Keratinocyte (primary cell): Measurements from ENCODE around the gene SH3BP1. TPM values are rescaled to one million over a fixed set of nuclear protein-coding genes. Genes with fewer than 3 reads are reported as not detected.
"Not testable (repeated sequence)": the region's sequence is repeated elsewhere in the genome, so short reads cannot be mapped to it uniquely, and the experiment has no call there.

Source experiments
- DNase-seq: peaks from one replicate; pipeline ENCODE4 v3.0.0-alpha.2; 2011; ENCODE audit warnings: low read depth, missing footprints, low spot score
- FAIRE-seq: peaks from 2 replicates; lab custom pipeline; 2011; peaks lifted over from hg19 to GRCh38; lab: Jason Lieb, UNC
- H2AFZ ChIP-seq: 2 replicates; pipeline ENCODE4 v1.6.0; 2012; ENCODE audit warnings: low read length, control low read depth, inconsistent platforms; ENCODE audit not compliant: control insufficient read depth
- H3K27ac ChIP-seq: 2 replicates; pipeline ENCODE4 v1.5.1; 2011; ENCODE audit warnings: low read length; ENCODE audit not compliant: control insufficient read depth, insufficient read depth
- H3K27me3 ChIP-seq: 3 replicates; pipeline ENCODE4 v1.6.0; 2011; ENCODE audit warnings: low read length; ENCODE audit not compliant: control insufficient read depth, insufficient read depth; ENCODE audit errors: extremely low read depth
- H3K36me3 ChIP-seq, 2 experiments: 2 replicates in 1 of 2; 3 replicates in 1 of 2; pipeline ENCODE4 v1.5.1; 2011; ENCODE audit warnings: low read length in 2 of 2, mild to moderate bottlenecking in 1 of 2; ENCODE audit not compliant: control insufficient read depth in 2 of 2, insufficient read depth in 2 of 2; ENCODE audit errors: extremely low read depth in 1 of 2
- H3K4me1 ChIP-seq: 3 replicates; pipeline ENCODE4 v1.5.1; 2011; ENCODE audit warnings: low read length; ENCODE audit not compliant: control insufficient read depth, insufficient read depth; ENCODE audit errors: extremely low read depth
- H3K4me2 ChIP-seq: 3 replicates; pipeline ENCODE4 v1.6.0; 2011; ENCODE audit warnings: low read depth, low read length; ENCODE audit not compliant: control insufficient read depth, insufficient read depth; ENCODE audit errors: extremely low read depth
- H3K4me3 ChIP-seq, 3 experiments: fragments of 200-600 bp in 1 of 3; sonication (generic) in 1 of 3; 2 replicates in 2 of 3; 3 replicates in 1 of 3; pipeline ENCODE4 v1.5.1; 2011 to 2016; ENCODE audit warnings: low read length in 3 of 3, mild to moderate bottlenecking in 3 of 3, control low read depth in 2 of 3, inconsistent platforms in 1 of 3, low read depth in 1 of 3, mixed read lengths in 1 of 3, mixed run types in 1 of 3, moderate library complexity in 1 of 3; ENCODE audit not compliant: control insufficient read depth in 2 of 3, insufficient read depth in 2 of 3; ENCODE audit errors: extremely low read depth in 1 of 3
- H3K79me2 ChIP-seq: 2 replicates; pipeline ENCODE4 v1.6.0; 2012; ENCODE audit warnings: low read length; ENCODE audit not compliant: control insufficient read depth, insufficient read depth
- H3K9ac ChIP-seq: 3 replicates; pipeline ENCODE4 v1.6.0; 2011; ENCODE audit warnings: low read length; ENCODE audit not compliant: control insufficient read depth, insufficient read depth; ENCODE audit errors: extremely low read depth
- H3K9me1 ChIP-seq: 3 replicates; pipeline ENCODE4 v1.6.0; 2011; ENCODE audit warnings: low read length; ENCODE audit not compliant: control insufficient read depth, insufficient read depth; ENCODE audit errors: extremely low read depth
- H3K9me3 ChIP-seq: 2 replicates; pipeline ENCODE4 v1.5.1; 2012; ENCODE audit warnings: low read depth, low read length; ENCODE audit not compliant: control insufficient read depth
- H4K20me1 ChIP-seq: 3 replicates; pipeline ENCODE4 v1.6.0; 2011; ENCODE audit warnings: low read length; ENCODE audit not compliant: control insufficient read depth, insufficient read depth; ENCODE audit errors: extremely low read depth
- CTCF ChIP-seq, 3 experiments: IDR thresholded peaks in 1 of 3; conservative IDR thresholded peaks in 1 of 3; optimal IDR thresholded peaks in 1 of 3; 2 replicates in 2 of 3; 3 replicates in 1 of 3; pipeline versions ENCODE3 to v1.5.1; 2011; ENCODE audit warnings: low read length in 3 of 3, mild to moderate bottlenecking in 3 of 3, moderate library complexity in 2 of 3, control low read depth in 1 of 3, inconsistent platforms in 1 of 3; ENCODE audit not compliant: insufficient read depth in 2 of 3; ENCODE audit errors: extremely low read depth in 1 of 3
- EZH2 ChIP-seq: IDR thresholded peaks from one replicate; pipeline ENCODE4 v1.6.1; 2012; ENCODE audit warnings: inconsistent platforms, mild to moderate bottlenecking, low read length, moderate library complexity
- dilution Hi-C: fragments of 300-500 bp; cut with MboI; formaldehyde crosslinking; loops from one replicate; pipeline ENCODE4 v1.7.0; 2020; ENCODE audit warnings: low sequenced_read_pairs; ENCODE audit not compliant: extremely low pct_ligation_motif_present
- polyA plus RNA-seq, 5 experiments: library from polyadenylated mRNA; depleted of rRNA in 3 of 5; stranded (reverse) in 3 of 5; stranded (forward) in 1 of 5; unstranded in 1 of 5; fragments of >200 nt; gene quantifications; 1 replicate in 1 of 5; 2 replicates in 3 of 5; 3 replicates in 1 of 5; pipeline versions ENCODE4 v1.2.1 to v1.2.3, GENCODE V29; 2011 to 2012; ENCODE audit warnings: missing spikeins in 2 of 5, low read depth in 1 of 5, low replicate concordance in 1 of 5

SH3BP1 gene
- polyA plus RNA-seq, 1 donor (not counting 4 experiments of a cell fraction or from before 2014, with no cell fraction given), result 27.2 TPM

- Histone ChIP-seq H3K4me3 (no peak overlapping the region), H3K27me3 (no peaks in the 10 kb centered on the region), H3K27ac (no peak overlapping the region), H4K20me1 (peaks cover 4% of the 10 kb centered on the region), H2AFZ (no peak overlapping the region), H3K4me1 (peaks cover 16% of the 10 kb centered on the region), H3K9ac (no peak overlapping the region), H3K9me1 (no peaks in the 10 kb centered on the region), H3K79me2 (peaks cover 11% of the 10 kb centered on the region), H3K4me2 (no peak overlapping the region), H3K9me3 (no peaks in the 10 kb centered on the region), H3K36me3 (peaks cover 9 to 24% of the 10 kb centered on the region in 2 experiments)
- no peak for DNase-seq
- FAIRE-seq, result no peak
- TF ChIP-seq EZH2 (no peak), CTCF (optimal IDR thresholded peaks at IDR 0.05 in 1 of 3, IDR thresholded peaks at IDR 0.05 in 1 of 3, conservative IDR thresholded peaks at IDR 0.05 in 1 of 3; ENCODE audit: extremely low read depth in 1 of 3, insufficient read depth in 2 of 3, low read length in 3 of 3) (no peak)
- dilution Hi-C loops, result no loop called here
Measured at GRCh38 chr22:37655252-37655563, 15.7 kb downstream of the SH3BP1 start.

- H2AFZ ChIP-seq, H3K27me3 ChIP-seq, H3K9ac ChIP-seq, FAIRE-seq, H3K4me3 ChIP-seq, H3K4me2 ChIP-seq, H3K9me1 ChIP-seq, DNase-seq, H3K27ac ChIP-seq, H4K20me1 ChIP-seq, dilution Hi-C loops, H3K9me3 ChIP-seq: not testable (repeated sequence)
- Histone ChIP-seq H3K79me2 (peaks cover 15% of the 10 kb centered on the region), H3K4me1 (peaks cover 20% of the 10 kb centered on the region), H3K36me3 (peaks cover 3 to 16% of the 10 kb centered on the region in 2 experiments)
Measured at GRCh38 chr22:37656583-37656982, 17.1 kb downstream of the SH3BP1 start.

GRCh38 chr22:37657590-37658132, 18.2 kb downstream of the SH3BP1 start:
- no peak for FAIRE-seq
- no peaks in the 10 kb centered on the region for H3K9me1 ChIP-seq
- H3K36me3 ChIP-seq, result peaks cover 0 to 10% of the 10 kb centered on the region in 2 experiments
- dilution Hi-C loops, result no loop called here
- TF ChIP-seq CTCF (optimal IDR thresholded peaks at IDR 0.05 in 1 of 3, IDR thresholded peaks at IDR 0.05 in 1 of 3, conservative IDR thresholded peaks at IDR 0.05 in 1 of 3; ENCODE audit: extremely low read depth in 1 of 3, insufficient read depth in 2 of 3, low read length in 3 of 3) (no peak), EZH2 (no peak)
- no peaks in the 10 kb centered on the region for H3K9me3 ChIP-seq
- peak overlapping the region; percentile 57 for H3K9ac ChIP-seq
- no peaks in the 10 kb centered on the region for H3K27me3 ChIP-seq
- H3K4me1 ChIP-seq, result peaks cover 20% of the 10 kb centered on the region
- no peak for DNase-seq
- H3K4me3 ChIP-seq, result peak overlapping the region; percentile 31 to 78 (median 55)
- peak overlapping the region; percentile 60 for H3K27ac ChIP-seq
- peak overlapping the region; percentile 90 for H2AFZ ChIP-seq
- peaks cover 6% of the 10 kb centered on the region for H4K20me1 ChIP-seq
- H3K4me2 ChIP-seq, result peak overlapping the region; percentile 98
- peaks cover 20% of the 10 kb centered on the region for H3K79me2 ChIP-seq
